GM21390 (cell line): Measurements from ENCODE around the gene FBLIM1.
"Not testable (repeated sequence)": the region's sequence is repeated elsewhere in the genome, so short reads cannot be mapped to it uniquely, and the experiment has no call there.

Experiments
- ATAC-seq: cut with Tn5 transposase; IDR thresholded peaks from one replicate; pipeline ENCODE4 v1.9.1; 2021; ENCODE audit not compliant: unreplicated experiment

The FBLIM1 gene

GRCh38 chr1:15807549-15807948, 49.0 kb downstream of the FBLIM1 start, which contains the start of gene UQCRHL:
UQCRHL (minus strand) TSS chr1:15807649; CDS start chr1:15807649, 0 bp downstream.
- not testable (repeated sequence) for ATAC-seq

- no peak for ATAC-seq
Observed at GRCh38 chr1:15808955-15809354, 50.4 kb downstream of the FBLIM1 start.

- no peak for ATAC-seq
Observed at GRCh38 chr1:15810073-15810472, 51.5 kb downstream of the FBLIM1 start.

- no peak for ATAC-seq
Observed at GRCh38 chr1:15816674-15817073, 58.1 kb downstream of the FBLIM1 start.

GRCh38 chr1:15820478-15820877, 61.9 kb downstream of the FBLIM1 start:
- no peak for ATAC-seq

- no peak for ATAC-seq
Observed at GRCh38 chr1:15825800-15826199, 67.2 kb downstream of the FBLIM1 start.

GRCh38 chr1:15826810-15827507, 68.4 kb downstream of the FBLIM1 start:
- no peak for ATAC-seq

- not testable (repeated sequence) for ATAC-seq
Observed at GRCh38 chr1:15827567-15827966, 69.0 kb downstream of the FBLIM1 start.

GRCh38 chr1:15828931-15829330, 70.3 kb downstream of the FBLIM1 start:
- ATAC-seq = not testable (repeated sequence)

GRCh38 chr1:15830258-15830657, 71.7 kb downstream of the FBLIM1 start:
- no peak for ATAC-seq

- ATAC-seq = no peak
Observed at GRCh38 chr1:15833069-15833679, 74.6 kb downstream of the FBLIM1 start.

GRCh38 chr1:15833842-15834405, 75.3 kb downstream of the FBLIM1 start:
- no peak for ATAC-seq

- peak; percentile 47 for ATAC-seq
Observed at GRCh38 chr1:15834406-15835204, 76.0 kb downstream of the FBLIM1 start.

- no peak for ATAC-seq
Observed at GRCh38 chr1:15835205-15835740, 76.7 kb downstream of the FBLIM1 start.

- peak; percentile 46 for ATAC-seq
Observed at GRCh38 chr1:15835741-15836510, 77.3 kb downstream of the FBLIM1 start.
